Mesenchymal stem cell (in vitro differentiated cells and primary cell): Measurements from ENCODE around the gene RIN2.
A peak's percentile ranks its signal among the peaks of the same experiment; 100 is the strongest.

Experiments used
- DNase-seq: peaks from one replicate; pipeline ENCODE4 v3.0.0-alpha.2; 2013
- H2AFZ ChIP-seq: one replicate; pipeline ENCODE4 v1.6.1; 2013; ENCODE audit warnings: low read depth, mild to moderate bottlenecking, control low read depth, inconsistent platforms, low read length, moderate library complexity
- H2AK5ac ChIP-seq: 2 replicates; pipeline ENCODE4 v1.6.1; 2013; ENCODE audit warnings: low read length, moderate library complexity, mild to moderate bottlenecking, inconsistent platforms; ENCODE audit not compliant: severe bottlenecking
- H2BK120ac ChIP-seq: one replicate; pipeline ENCODE4 v1.6.1; 2013; ENCODE audit warnings: low read depth, mild to moderate bottlenecking, inconsistent platforms, low read length, moderate library complexity
- H2BK12ac ChIP-seq, 2 experiments: one replicate each; pipeline ENCODE4 v1.6.1; 2013; ENCODE audit warnings: inconsistent platforms in 2 of 2, low read length in 2 of 2, mild to moderate bottlenecking in 2 of 2, moderate library complexity in 2 of 2, control low read depth in 1 of 2
- H2BK15ac ChIP-seq: one replicate; pipeline ENCODE4 v1.6.1; 2013; ENCODE audit warnings: mild to moderate bottlenecking, low read depth, inconsistent platforms; ENCODE audit not compliant: poor library complexity, severe bottlenecking
- H2BK5ac ChIP-seq: 2 replicates; pipeline ENCODE4 v1.6.1; 2013; ENCODE audit warnings: low read depth, mild to moderate bottlenecking, low read length, control low read depth, inconsistent platforms; ENCODE audit not compliant: poor library complexity, severe bottlenecking
- H3K14ac ChIP-seq, 2 experiments: one replicate each; pipeline ENCODE4 v1.6.1; 2013; ENCODE audit warnings: inconsistent platforms in 2 of 2, low read length in 2 of 2, control low read depth in 1 of 2, mild to moderate bottlenecking in 1 of 2, moderate library complexity in 1 of 2
- H3K18ac ChIP-seq, 2 experiments: one replicate each; pipeline ENCODE4 v1.6.1; 2013; ENCODE audit warnings: inconsistent platforms in 2 of 2, low read length in 2 of 2, control low read depth in 1 of 2, low read depth in 1 of 2, mild to moderate bottlenecking in 1 of 2
- H3K23ac ChIP-seq, 2 experiments: one replicate each; pipeline ENCODE4 v1.6.1; 2013; ENCODE audit warnings: inconsistent platforms in 2 of 2, low read length in 2 of 2, mild to moderate bottlenecking in 2 of 2, moderate library complexity in 2 of 2, control low read depth in 1 of 2
- H3K27ac ChIP-seq: 2 replicates; pipeline ENCODE4 v1.5.1; 2013; ENCODE audit warnings: mild to moderate bottlenecking, moderate library complexity, low read length, control low read depth, inconsistent platforms; ENCODE audit not compliant: poor library complexity, severe bottlenecking
- H3K27me3 ChIP-seq, 2 experiments: 2 replicates each; pipeline versions ENCODE4 v1.6.1 to v1.7.0; 2013; ENCODE audit warnings: low read length in 2 of 2, mild to moderate bottlenecking in 2 of 2, moderate library complexity in 2 of 2, control low read depth in 1 of 2, inconsistent platforms in 1 of 2; ENCODE audit not compliant: control insufficient read depth in 1 of 2, insufficient read depth in 1 of 2
- H3K36me3 ChIP-seq, 2 experiments: 2 replicates each; pipeline versions ENCODE4 v1.6.1 to v1.7.0; 2013; ENCODE audit warnings: low read length in 2 of 2, control low read depth in 1 of 2, inconsistent platforms in 1 of 2, low read depth in 1 of 2, mild to moderate bottlenecking in 1 of 2; ENCODE audit not compliant: insufficient read depth in 2 of 2, control insufficient read depth in 1 of 2
- H3K4ac ChIP-seq, 2 experiments: one replicate each; pipeline ENCODE4 v1.6.1; 2013; ENCODE audit warnings: inconsistent platforms in 2 of 2, low read length in 2 of 2, mild to moderate bottlenecking in 2 of 2, moderate library complexity in 2 of 2, control low read depth in 1 of 2, low read depth in 1 of 2
- H3K4me1 ChIP-seq: 2 replicates; pipeline ENCODE4 v1.6.1; 2013; ENCODE audit warnings: low read depth, low read length, control low read depth; ENCODE audit not compliant: control insufficient read depth, insufficient read depth
- H3K4me2 ChIP-seq: 2 replicates; pipeline ENCODE4 v1.6.1; 2013; ENCODE audit warnings: low read length, mild to moderate bottlenecking, inconsistent platforms; ENCODE audit not compliant: poor library complexity, severe bottlenecking
- H3K4me3 ChIP-seq, 2 experiments: 2 replicates each; pipeline versions ENCODE4 v1.5.1 to v1.7.0; 2013; ENCODE audit warnings: low read length in 2 of 2, mild to moderate bottlenecking in 2 of 2, control low read depth in 1 of 2, low read depth in 1 of 2; ENCODE audit not compliant: insufficient read depth in 1 of 2
- H3K79me1 ChIP-seq: replicated peaks from 2 replicates; pipeline ENCODE4 v1.6.1; 2013; ENCODE audit warnings: mild to moderate bottlenecking, control low read depth, low read length, inconsistent platforms; ENCODE audit not compliant: poor library complexity, severe bottlenecking
- H3K9ac ChIP-seq: 2 replicates; pipeline ENCODE4 v1.7.0; 2013; ENCODE audit warnings: mild to moderate bottlenecking, low read length, moderate library complexity
- H3K9me3 ChIP-seq: 2 replicates; pipeline ENCODE4 v1.7.0; 2013; ENCODE audit warnings: mild to moderate bottlenecking, low read length; ENCODE audit not compliant: control insufficient read depth
- H4K8ac ChIP-seq: one replicate; pipeline ENCODE4 v1.6.1; 2013; ENCODE audit warnings: inconsistent platforms, mild to moderate bottlenecking, low read length, moderate library complexity
- H4K91ac ChIP-seq: one replicate; pipeline ENCODE4 v1.6.1; 2013; ENCODE audit warnings: mild to moderate bottlenecking, low read length, inconsistent platforms
- WGBS: methylation state at CpG from one replicate; pipeline ENCODE4 v1.1.7; 2013; ENCODE audit warnings: mixed read lengths; 5-methylcytosine and 5-hydroxymethylcytosine counted together

Gene RIN2

GRCh38 chr20:19785983-19786285, 27.9 kb downstream of the RIN2 start:
- Histone ChIP-seq H3K4me2 (no peak overlapping the region), H2BK120ac (peak overlapping the region; percentile 59), H3K79me1 (peaks cover 27% of the 10 kb centered on the region), H2AK5ac (peak overlapping the region; percentile 99), H2AFZ (no peak overlapping the region), H3K9me3 (peaks cover 6% of the 10 kb centered on the region), H4K8ac (peak overlapping the region; percentile 79), H3K18ac (peak overlapping the region; percentile 70 to 93), H3K14ac (no peak overlapping the region), H3K4ac (peak overlapping the region in 1 of 2 experiments; percentile 93), H3K36me3 (no peaks in the 10 kb centered on the region), H4K91ac (peak overlapping the region; percentile 70), H2BK15ac (no peak overlapping the region), H2BK5ac (peak overlapping the region; percentile 81), H3K27me3 (no peaks in the 10 kb centered on the region), H3K27ac (peak overlapping the region; percentile 97), H2BK12ac (peak overlapping the region; percentile 47 to 75), H3K4me1 (peaks cover 18% of the 10 kb centered on the region), H3K9ac (peak overlapping the region; percentile 71), H3K23ac (no peak overlapping the region), H3K4me3 (peak overlapping the region in 1 of 2 experiments; percentile 20)
- WGBS = no CpG with 5 or more reads among the region's 1 CpG
- peak; percentile 41 for DNase-seq

- H3K27me3 ChIP-seq = no peaks in the 10 kb centered on the region
- no peak overlapping the region for H3K4ac ChIP-seq
- H4K91ac ChIP-seq = peak overlapping the region; percentile 70
- H3K9me3 ChIP-seq = peaks cover 6% of the 10 kb centered on the region
- DNase-seq = peak; percentile 82
- no peak overlapping the region for H3K23ac ChIP-seq
- H2BK120ac ChIP-seq = peak overlapping the region; percentile 59
- peak overlapping the region; percentile 99 for H2AK5ac ChIP-seq
- H2BK5ac ChIP-seq = peak overlapping the region; percentile 81
- H3K18ac ChIP-seq = peak overlapping the region; percentile 70 to 93
- WGBS = 62% methylated on average over 5 of the region's 5 CpGs
- H2BK15ac ChIP-seq = no peak overlapping the region
- no peaks in the 10 kb centered on the region for H3K36me3 ChIP-seq
- H4K8ac ChIP-seq = no peak overlapping the region
- peak overlapping the region; percentile 71 for H3K9ac ChIP-seq
- peaks cover 27% of the 10 kb centered on the region for H3K79me1 ChIP-seq
- no peak overlapping the region for H3K14ac ChIP-seq
- peaks cover 18% of the 10 kb centered on the region for H3K4me1 ChIP-seq
- H3K27ac ChIP-seq = peak overlapping the region; percentile 97
- peak overlapping the region in 1 of 2 experiments; percentile 20 for H3K4me3 ChIP-seq
- H3K4me2 ChIP-seq = peak overlapping the region; percentile 14
- no peak overlapping the region for H2AFZ ChIP-seq
- H2BK12ac ChIP-seq = peak overlapping the region; percentile 29 to 75
Observed at GRCh38 chr20:19786311-19786710, 28.3 kb downstream of the RIN2 start.

DNA sequence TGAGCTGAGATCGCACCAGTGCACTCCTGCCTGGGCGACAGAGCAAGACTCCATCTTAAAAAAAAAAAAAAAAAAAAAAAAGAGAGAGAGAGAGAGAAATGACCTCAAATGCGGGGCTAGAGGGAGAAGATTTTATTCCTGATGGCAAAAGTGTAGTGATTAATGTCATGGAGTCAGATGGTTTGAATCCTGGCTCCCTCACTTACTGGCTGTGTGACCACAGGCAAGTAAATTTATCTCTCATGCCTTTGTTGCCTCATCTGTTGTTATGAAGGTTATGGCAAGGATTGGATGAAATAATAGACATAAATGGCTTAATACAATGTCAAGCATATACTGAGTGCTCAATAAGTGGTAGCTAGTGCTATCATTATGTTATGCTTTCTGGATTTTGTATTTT, 29.3 kb downstream of the RIN2 start:
- Histone ChIP-seq H3K9me3 (peaks cover 6% of the 10 kb centered on the region), H3K4me2 (no peak overlapping the region), H3K4me3 (no peak overlapping the region), H2BK5ac (no peak overlapping the region), H3K27ac (peak overlapping the region; percentile 97), H2BK120ac (no peak overlapping the region), H3K36me3 (peaks cover 1 to 7% of the 10 kb centered on the region in 2 experiments), H3K18ac (peak overlapping the region; percentile 19 to 79), H2AK5ac (peak overlapping the region; percentile 79), H3K9ac (no peak overlapping the region), H2BK12ac (no peak overlapping the region), H3K23ac (no peak overlapping the region), H4K8ac (no peak overlapping the region), H2BK15ac (no peak overlapping the region), H3K4me1 (peaks cover 18% of the 10 kb centered on the region), H2AFZ (no peak overlapping the region), H3K14ac (no peak overlapping the region), H3K27me3 (no peaks in the 10 kb centered on the region), H3K79me1 (peaks cover 25% of the 10 kb centered on the region), H3K4ac (peak overlapping the region in 1 of 2 experiments; percentile 42), H4K91ac (no peak overlapping the region)
- 98% methylated on average over 3 of the region's 3 CpGs for WGBS
- no peak for DNase-seq

DNA sequence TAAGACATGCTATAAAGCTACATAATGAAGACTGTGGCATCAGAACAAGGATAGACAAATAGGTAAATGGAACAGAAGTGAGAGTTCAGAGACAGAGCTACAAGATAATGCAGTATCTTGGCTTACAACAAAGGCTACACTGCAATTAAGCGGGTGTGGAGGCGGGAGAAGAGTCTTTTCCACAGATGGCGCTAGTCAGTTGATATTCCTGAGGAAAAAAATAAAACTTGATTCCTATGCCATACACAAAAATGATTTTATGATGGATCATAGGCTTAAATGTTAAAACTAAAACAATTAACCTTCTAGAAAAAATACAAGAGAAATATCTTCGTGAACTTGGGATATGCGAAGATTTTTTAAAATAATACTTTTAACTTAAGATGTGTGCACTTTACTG, 31.0 kb downstream of the RIN2 start:
- Histone ChIP-seq H3K14ac (no peak overlapping the region), H2AFZ (no peak overlapping the region), H3K23ac (no peak overlapping the region), H3K4me2 (no peak overlapping the region), H3K4me3 (no peak overlapping the region), H3K79me1 (peaks cover 20% of the 10 kb centered on the region), H3K9me3 (peaks cover 6% of the 10 kb centered on the region), H3K27ac (no peak overlapping the region), H2BK5ac (no peak overlapping the region), H3K18ac (no peak overlapping the region), H2BK120ac (no peak overlapping the region), H3K4me1 (peaks cover 6% of the 10 kb centered on the region), H2AK5ac (no peak overlapping the region), H4K91ac (no peak overlapping the region), H3K36me3 (peaks cover 3 to 12% of the 10 kb centered on the region in 2 experiments), H2BK12ac (no peak overlapping the region), H3K9ac (no peak overlapping the region), H3K4ac (no peak overlapping the region), H2BK15ac (no peak overlapping the region), H4K8ac (no peak overlapping the region), H3K27me3 (no peaks in the 10 kb centered on the region)
- no CpG with 5 or more reads among the region's 5 CpGs for WGBS
- DNase-seq = no peak
